Measurements from ENCODE around the gene NDUFA1.

DNA sequence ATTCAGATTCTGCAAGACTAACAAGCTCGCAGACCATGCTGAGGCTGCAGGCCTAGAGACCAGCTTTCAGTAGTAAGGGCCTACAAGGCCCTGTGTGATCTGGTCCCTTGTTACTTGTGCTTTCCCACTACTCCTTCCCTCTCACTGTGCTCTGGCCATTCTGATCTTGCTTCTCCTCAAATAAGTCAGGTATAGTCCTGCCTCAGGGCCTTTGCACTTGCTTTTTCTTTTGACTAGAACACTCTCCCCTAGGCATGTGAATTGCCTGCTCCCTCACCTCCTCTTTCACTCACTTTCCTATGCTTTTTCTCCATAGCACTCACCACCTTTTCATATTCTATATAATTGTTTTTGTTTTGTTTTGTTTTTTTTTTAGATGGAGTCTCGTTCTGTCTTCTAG, 46.2 kb downstream of the NDUFA1 start:
- TF ChIP-seq, protein P1, sequence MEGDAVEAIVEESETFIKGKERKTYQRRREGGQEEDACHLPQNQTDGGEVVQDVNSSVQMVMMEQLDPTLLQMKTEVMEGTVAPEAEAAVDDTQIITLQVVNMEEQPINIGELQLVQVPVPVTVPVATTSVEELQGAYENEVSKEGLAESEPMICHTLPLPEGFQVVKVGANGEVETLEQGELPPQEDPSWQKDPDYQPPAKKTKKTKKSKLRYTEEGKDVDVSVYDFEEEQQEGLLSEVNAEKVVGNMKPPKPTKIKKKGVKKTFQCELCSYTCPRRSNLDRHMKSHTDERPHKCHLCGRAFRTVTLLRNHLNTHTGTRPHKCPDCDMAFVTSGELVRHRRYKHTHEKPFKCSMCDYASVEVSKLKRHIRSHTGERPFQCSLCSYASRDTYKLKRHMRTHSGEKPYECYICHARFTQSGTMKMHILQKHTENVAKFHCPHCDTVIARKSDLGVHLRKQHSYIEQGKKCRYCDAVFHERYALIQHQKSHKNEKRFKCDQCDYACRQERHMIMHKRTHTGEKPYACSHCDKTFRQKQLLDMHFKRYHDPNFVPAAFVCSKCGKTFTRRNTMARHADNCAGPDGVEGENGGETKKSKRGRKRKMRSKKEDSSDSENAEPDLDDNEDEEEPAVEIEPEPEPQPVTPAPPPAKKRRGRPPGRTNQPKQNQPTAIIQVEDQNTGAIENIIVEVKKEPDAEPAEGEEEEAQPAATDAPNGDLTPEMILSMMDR (optimal IDR thresholded peaks at IDR 0.05 in 1 of 3, IDR thresholded peaks at IDR 0.05 in 1 of 3, conservative IDR thresholded peaks at IDR 0.05 in 1 of 3; ENCODE audit: extremely low read depth in 1 of 3, insufficient read depth in 2 of 3, low read length in 3 of 3): no peak
- no peak for TF ChIP-seq EZH2 (IDR thresholded peaks at IDR 0.05; ENCODE audit: low read length)
